Ishikawa (cell line): ENCODE measurements around the gene BICC1.

Source experiments
- CEBPB ChIP-seq: IDR thresholded peaks from 2 replicates; pipeline ENCODE4 v1.6.1; 2012
- EGR1 ChIP-seq: IDR thresholded peaks from 2 replicates; pipeline ENCODE4 v1.6.1; 2012
- EP300 ChIP-seq: IDR thresholded peaks from 2 replicates; pipeline ENCODE4 v1.6.1; 2012; ENCODE audit warnings: borderline replicate concordance
- FOXM1 ChIP-seq: IDR thresholded peaks from 2 replicates; pipeline ENCODE4 v1.6.1; 2012; ENCODE audit warnings: low read depth, borderline replicate concordance
- NFIC ChIP-seq: IDR thresholded peaks from 2 replicates; pipeline ENCODE4 v1.6.1; 2012
- TAF1 ChIP-seq: IDR thresholded peaks from 2 replicates; pipeline ENCODE4 v1.6.1; 2012; ENCODE audit warnings: low read depth, mild to moderate bottlenecking
- TCF12 ChIP-seq: IDR thresholded peaks from 2 replicates; pipeline ENCODE4 v1.6.1; 2012; ENCODE audit warnings: low read depth
- YY1 ChIP-seq: IDR thresholded peaks from 2 replicates; pipeline ENCODE4 v1.6.1; 2012; ENCODE audit warnings: low read depth
- ZBTB7A ChIP-seq: IDR thresholded peaks from 2 replicates; pipeline ENCODE4 v1.6.1; 2012; ENCODE audit warnings: low read depth
- TF ChIP-seq, protein P1 (sequence below): IDR thresholded peaks from 2 replicates; pipeline ENCODE4 v1.6.1; 2012; ENCODE audit warnings: low read depth, mild to moderate bottlenecking
- TF ChIP-seq, protein P2 (sequence below): IDR thresholded peaks from 2 replicates; pipeline ENCODE4 v1.6.1; 2012

DNA sequence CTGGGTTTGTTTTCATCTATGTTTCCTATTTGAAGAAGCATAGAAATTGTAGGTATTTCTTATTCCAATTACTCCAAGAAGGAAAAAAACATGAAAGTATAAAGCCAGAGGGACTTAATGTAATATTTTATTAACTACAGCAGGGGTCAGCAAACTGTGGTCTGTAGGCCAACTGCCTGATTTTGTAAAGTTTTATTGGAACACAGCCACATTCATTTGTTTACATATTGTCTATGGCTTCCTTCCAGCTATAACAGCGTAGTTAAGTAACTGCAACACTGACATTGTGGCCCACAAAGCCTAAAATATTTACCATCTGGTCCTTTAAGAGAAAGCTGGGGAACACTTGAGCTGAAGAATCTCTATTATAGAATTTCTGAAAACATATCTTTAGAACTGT is 306.2 kb downstream of the BICC1 start:
- TF ChIP-seq, protein P1, sequence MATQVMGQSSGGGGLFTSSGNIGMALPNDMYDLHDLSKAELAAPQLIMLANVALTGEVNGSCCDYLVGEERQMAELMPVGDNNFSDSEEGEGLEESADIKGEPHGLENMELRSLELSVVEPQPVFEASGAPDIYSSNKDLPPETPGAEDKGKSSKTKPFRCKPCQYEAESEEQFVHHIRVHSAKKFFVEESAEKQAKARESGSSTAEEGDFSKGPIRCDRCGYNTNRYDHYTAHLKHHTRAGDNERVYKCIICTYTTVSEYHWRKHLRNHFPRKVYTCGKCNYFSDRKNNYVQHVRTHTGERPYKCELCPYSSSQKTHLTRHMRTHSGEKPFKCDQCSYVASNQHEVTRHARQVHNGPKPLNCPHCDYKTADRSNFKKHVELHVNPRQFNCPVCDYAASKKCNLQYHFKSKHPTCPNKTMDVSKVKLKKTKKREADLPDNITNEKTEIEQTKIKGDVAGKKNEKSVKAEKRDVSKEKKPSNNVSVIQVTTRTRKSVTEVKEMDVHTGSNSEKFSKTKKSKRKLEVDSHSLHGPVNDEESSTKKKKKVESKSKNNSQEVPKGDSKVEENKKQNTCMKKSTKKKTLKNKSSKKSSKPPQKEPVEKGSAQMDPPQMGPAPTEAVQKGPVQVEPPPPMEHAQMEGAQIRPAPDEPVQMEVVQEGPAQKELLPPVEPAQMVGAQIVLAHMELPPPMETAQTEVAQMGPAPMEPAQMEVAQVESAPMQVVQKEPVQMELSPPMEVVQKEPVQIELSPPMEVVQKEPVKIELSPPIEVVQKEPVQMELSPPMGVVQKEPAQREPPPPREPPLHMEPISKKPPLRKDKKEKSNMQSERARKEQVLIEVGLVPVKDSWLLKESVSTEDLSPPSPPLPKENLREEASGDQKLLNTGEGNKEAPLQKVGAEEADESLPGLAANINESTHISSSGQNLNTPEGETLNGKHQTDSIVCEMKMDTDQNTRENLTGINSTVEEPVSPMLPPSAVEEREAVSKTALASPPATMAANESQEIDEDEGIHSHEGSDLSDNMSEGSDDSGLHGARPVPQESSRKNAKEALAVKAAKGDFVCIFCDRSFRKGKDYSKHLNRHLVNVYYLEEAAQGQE, result no peak
- TF ChIP-seq NFIC, result peak; percentile 44; the same call in 1 of the 2 replicates
- no peak for TF ChIP-seq EP300
- TF ChIP-seq, protein P2, sequence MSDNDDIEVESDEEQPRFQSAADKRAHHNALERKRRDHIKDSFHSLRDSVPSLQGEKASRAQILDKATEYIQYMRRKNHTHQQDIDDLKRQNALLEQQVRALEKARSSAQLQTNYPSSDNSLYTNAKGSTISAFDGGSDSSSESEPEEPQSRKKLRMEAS, result no peak
- no peak for TF ChIP-seq TAF1
- no peak for TF ChIP-seq CEBPB
- no peak for TF ChIP-seq YY1
- no peak for TF ChIP-seq ZBTB7A
- TF ChIP-seq TCF12, result no peak
- no peak for TF ChIP-seq FOXM1
- TF ChIP-seq EGR1, result no peak
